ENCODE results near the gene GPC6.

GPC6 gene

GRCh38 chr13:93621966-93622365 lies 395.4 kb downstream of the GPC6 start:
- DNase-seq: no peak

- no peak for DNase-seq
Measured at GRCh38 chr13:93624311-93624777, 397.7 kb downstream of the GPC6 start.

- DNase-seq: no peak
Measured at GRCh38 chr13:93625536-93625935, 398.9 kb downstream of the GPC6 start.

- no peak for DNase-seq
Measured at GRCh38 chr13:93628136-93628797, 401.7 kb downstream of the GPC6 start.

- no peak for DNase-seq
Measured at GRCh38 chr13:93635616-93636032, 409.0 kb downstream of the GPC6 start.

- no peak for DNase-seq
Measured at GRCh38 chr13:93637852-93638251, 411.2 kb downstream of the GPC6 start.

- no peak for DNase-seq
Measured at GRCh38 chr13:93640452-93640851, 413.8 kb downstream of the GPC6 start.

GRCh38 chr13:93646245-93646644 lies 419.6 kb downstream of the GPC6 start:
- DNase-seq: no peak

GRCh38 chr13:93649496-93649895 lies 422.9 kb downstream of the GPC6 start:
- no peak for DNase-seq

- DNase-seq: no peak
Measured at GRCh38 chr13:93653776-93654175, 427.2 kb downstream of the GPC6 start.

- DNase-seq: no peak
Measured at GRCh38 chr13:93655154-93655553, 428.5 kb downstream of the GPC6 start.

GRCh38 chr13:93660391-93661063 lies 433.9 kb downstream of the GPC6 start:
- DNase-seq: no peak

GRCh38 chr13:93670866-93671265 lies 444.3 kb downstream of the GPC6 start:
- no peak for DNase-seq

- no peak for DNase-seq
Measured at GRCh38 chr13:93672996-93673395, 446.4 kb downstream of the GPC6 start.

GRCh38 chr13:93673885-93674284 lies 447.3 kb downstream of the GPC6 start:
- DNase-seq: no peak

GRCh38 chr13:93674337-93674755 lies 447.7 kb downstream of the GPC6 start:
- DNase-seq: no peak

GRCh38 chr13:93680329-93680728 lies 453.7 kb downstream of the GPC6 start:
- no peak for DNase-seq

- DNase-seq: no peak
Measured at GRCh38 chr13:93685900-93686299, 459.3 kb downstream of the GPC6 start.

GRCh38 chr13:93686399-93686798 lies 459.8 kb downstream of the GPC6 start:
- no peak for DNase-seq

GRCh38 chr13:93687261-93687660 lies 460.7 kb downstream of the GPC6 start:
- DNase-seq: no peak

GRCh38 chr13:93689333-93689732 lies 462.7 kb downstream of the GPC6 start:
- DNase-seq: no peak

- no peak for DNase-seq
Measured at GRCh38 chr13:93690139-93690538, 463.5 kb downstream of the GPC6 start.

- DNase-seq: no peak
Measured at GRCh38 chr13:93698016-93698613, 471.5 kb downstream of the GPC6 start.

GRCh38 chr13:93700115-93700514 lies 473.5 kb downstream of the GPC6 start:
- DNase-seq: no peak

Measured in stimulated activated CD4-positive, alpha-beta T cell treated with anti-CD3 and anti-CD28 coated beads, Interleukin-15, amount 100 ng/mL, for 24 hours (primary cell).